IMR-90 (cell line): ENCODE data around the gene TSR3. TPM values are rescaled to one million over a fixed set of nuclear protein-coding genes. Genes with fewer than 3 reads are reported as not detected.

Source experiments
- ATAC-seq: fragments of 200-7000 bp; cut with Tn5 transposase; 2 replicates; pipeline ENCODE4 v1.9.1; 2020; ENCODE audit warnings: low read depth, mild to moderate bottlenecking, moderate library complexity
- BruUV-seq: library from RNA; stranded (reverse); fragments of 400-500 nt; replicated peaks from 2 replicates; lab custom pipeline; 2021; lab: Mats Ljungman, UMichigan
- CTCF ChIA-PET: fragments of 300-600 bp; formaldehyde crosslinking; extraction: SDS; loops from one replicate; lab custom pipeline; 2021; ENCODE audit warnings: antibody characterized with exemption; lab: Yijun Ruan, JAX
- POLR2A ChIA-PET: fragments of 300-600 bp; sonication (Branson Sonifier 250); formaldehyde crosslinking; loops from one replicate; lab custom pipeline; 2022; ENCODE audit warnings: antibody characterized with exemption; ENCODE audit not compliant: unreplicated experiment; lab: Charles Lee
- DNase-seq: peaks from one replicate; pipeline ENCODE4 v3.0.0; 2013
- H2AFZ ChIP-seq: replicated peaks from 2 replicates; pipeline ENCODE3; 2013; ENCODE audit warnings: low read length, mild to moderate bottlenecking; ENCODE audit not compliant: poor library complexity
- H2AK5ac ChIP-seq: 2 replicates; pipeline ENCODE4 v1.6.1; 2013; ENCODE audit warnings: low read depth, low read length, inconsistent platforms
- H2AK9ac ChIP-seq: replicated peaks from 2 replicates; pipeline ENCODE3; 2013; ENCODE audit warnings: mild to moderate bottlenecking, low read depth, low read length, moderate library complexity; ENCODE audit not compliant: poor library complexity
- H2BK120ac ChIP-seq: 2 replicates; pipeline ENCODE4 v1.6.1; 2013; ENCODE audit warnings: low read depth, low read length, inconsistent platforms
- H2BK15ac ChIP-seq: 3 replicates; pipeline ENCODE4 v1.6.1; 2013; ENCODE audit warnings: low read depth, low read length, inconsistent platforms
- H2BK20ac ChIP-seq: 2 replicates; pipeline ENCODE4 v1.6.1; 2013; ENCODE audit warnings: low read depth, mild to moderate bottlenecking, inconsistent platforms, low read length, moderate library complexity
- H2BK5ac ChIP-seq: 2 replicates; pipeline ENCODE4 v1.6.1; 2013; ENCODE audit warnings: mild to moderate bottlenecking, low read depth, low read length, inconsistent platforms; ENCODE audit not compliant: poor library complexity, severe bottlenecking
- H3K14ac ChIP-seq: replicated peaks from 2 replicates; pipeline ENCODE4 v1.6.1; 2013; ENCODE audit warnings: low read depth, low read length, inconsistent platforms
- H3K18ac ChIP-seq: 2 replicates; pipeline ENCODE4 v1.6.1; 2013; ENCODE audit warnings: low read depth, low read length, control low read depth
- H3K23ac ChIP-seq: 2 replicates; pipeline ENCODE4 v1.6.1; 2013; ENCODE audit warnings: low read depth, low read length, inconsistent platforms
- H3K27ac ChIP-seq: 2 replicates; pipeline ENCODE4 v1.5.1; 2013; ENCODE audit warnings: mild to moderate bottlenecking, control low read depth, low read length; ENCODE audit not compliant: insufficient read depth
- H3K27me3 ChIP-seq: 2 replicates; pipeline ENCODE4 v1.6.1; 2013; ENCODE audit warnings: low read length; ENCODE audit not compliant: control insufficient read depth, insufficient read depth
- H3K36me3 ChIP-seq: 2 replicates; pipeline ENCODE4 v1.6.1; 2013; ENCODE audit warnings: low read length, mixed read lengths; ENCODE audit not compliant: control insufficient read depth, insufficient read depth
- H3K4ac ChIP-seq: 2 replicates; pipeline ENCODE4 v1.6.1; 2013; ENCODE audit warnings: low read depth, low read length, inconsistent platforms
- H3K4me1 ChIP-seq: 2 replicates; pipeline ENCODE4 v1.6.1; 2013; ENCODE audit warnings: low read length, mixed read lengths; ENCODE audit not compliant: control insufficient read depth, insufficient read depth
- H3K4me2 ChIP-seq: 2 replicates; pipeline ENCODE4 v1.6.1; 2013; ENCODE audit warnings: low read depth, mild to moderate bottlenecking, control low read depth, low read length, moderate library complexity
- H3K4me3 ChIP-seq: 2 replicates; pipeline ENCODE4 v1.5.1; 2013; ENCODE audit warnings: low read depth, mild to moderate bottlenecking, control low read depth, low read length, moderate library complexity; ENCODE audit not compliant: insufficient read depth
- H3K56ac ChIP-seq: 2 replicates; pipeline ENCODE4 v1.6.1; 2013; ENCODE audit warnings: low read length, inconsistent platforms; ENCODE audit not compliant: insufficient read depth; ENCODE audit errors: extremely low read depth
- H3K79me1 ChIP-seq, 2 experiments: 2 replicates each; pipeline ENCODE4 v1.6.1; 2013; ENCODE audit warnings: low read length in 2 of 2, inconsistent platforms in 1 of 2, low read depth in 1 of 2
- H3K9ac ChIP-seq: 2 replicates; pipeline ENCODE4 v1.6.1; 2013; ENCODE audit warnings: low read depth, low read length, control low read depth
- H3K9me1 ChIP-seq: 2 replicates; pipeline ENCODE4 v1.6.1; 2013; ENCODE audit warnings: low read length, inconsistent platforms; ENCODE audit not compliant: insufficient read depth
- H3K9me3 ChIP-seq: 2 replicates; pipeline ENCODE4 v1.6.1; 2013; ENCODE audit warnings: low read length; ENCODE audit not compliant: control insufficient read depth, insufficient read depth
- H4K20me1 ChIP-seq: 2 replicates; pipeline ENCODE4 v1.6.1; 2013; ENCODE audit warnings: low read length, inconsistent platforms; ENCODE audit not compliant: insufficient read depth
- H4K5ac ChIP-seq: 2 replicates; pipeline ENCODE4 v1.6.1; 2013; ENCODE audit warnings: mild to moderate bottlenecking, low read depth, low read length, control low read depth
- H4K8ac ChIP-seq, 2 experiments: 2 replicates each; pipeline ENCODE4 v1.6.1; 2013; ENCODE audit warnings: low read depth in 2 of 2, low read length in 2 of 2, control low read depth in 1 of 2, inconsistent platforms in 1 of 2
- H4K91ac ChIP-seq: 2 replicates; pipeline ENCODE4 v1.6.1; 2013; ENCODE audit warnings: low read depth, low read length, inconsistent platforms; ENCODE audit not compliant: insufficient read depth
- BHLHE40 ChIP-seq: fragments of 150-350 bp; IDR thresholded peaks from 2 replicates; pipeline ENCODE4 v1.6.1; 2016; ENCODE audit warnings: mild to moderate bottlenecking, low read depth, low read length
- FOS ChIP-seq: fragments of 150-350 bp; IDR thresholded peaks from 2 replicates; pipeline ENCODE4 v1.6.1; 2016; ENCODE audit warnings: low read depth, low read length
- MAFK ChIP-seq: IDR thresholded peaks from 2 replicates; pipeline ENCODE4 v1.6.1; 2012; ENCODE audit warnings: low read depth, low read length, improper control_type of control experiment
- MAZ ChIP-seq: IDR thresholded peaks from 2 replicates; pipeline ENCODE4 v1.6.1; 2012; ENCODE audit warnings: low read depth, mild to moderate bottlenecking, low read length, improper control_type of control experiment, moderate library complexity, borderline replicate concordance
- MXI1 ChIP-seq: IDR thresholded peaks from 2 replicates; pipeline ENCODE4 v1.6.1; 2012; ENCODE audit warnings: low read depth, mild to moderate bottlenecking, low read length, moderate library complexity, borderline replicate concordance
- RCOR1 ChIP-seq: IDR thresholded peaks from 2 replicates; pipeline ENCODE4 v1.6.1; 2012; ENCODE audit warnings: mild to moderate bottlenecking, low read length, improper control_type of control experiment; ENCODE audit not compliant: insufficient replicate concordance
- RFX5 ChIP-seq: IDR thresholded peaks from 2 replicates; pipeline ENCODE4 v1.8.0; 2012; ENCODE audit warnings: low read depth, mild to moderate bottlenecking, low read length, moderate library complexity
- WGBS, 2 experiments: methylation state at CpG; one replicate each; pipeline versions ENCODE4 v1.1.5 to v1.1.7; 2013; ENCODE audit warnings: missing lambda C conversion rate in 2 of 2; ENCODE audit not compliant: insufficient read length in 1 of 2; ENCODE audit errors: extremely low coverage in 2 of 2; 5-methylcytosine and 5-hydroxymethylcytosine counted together
- dilution Hi-C: fragments of 300-500 bp; cut with HindIII; formaldehyde crosslinking; loops from one replicate; pipeline ENCODE4 v1.14.3; 2018; ENCODE audit warnings: low sequenced_read_pairs; ENCODE audit not compliant: unreplicated experiment
- in situ Hi-C: fragments of 300-500 bp; cut with MboI; formaldehyde crosslinking; loops from 3 replicates; pipeline ENCODE4 v1.14.3; 2019; ENCODE audit warnings: low sequenced_read_pairs, inconsistent platforms, mixed read lengths
- intact Hi-C: fragments of 100-400 bp; cut with micrococcal nuclease; formaldehyde crosslinking; loops from 2 replicates; pipeline ENCODE4 v1.10.0; 2022
- polyA plus RNA-seq, 3 experiments: library from polyadenylated mRNA; depleted of rRNA; stranded (reverse); fragments of >200 nt; gene quantifications; 2 replicates each; pipeline ENCODE4 v1.2.3, GENCODE V29; 2012; ENCODE audit warnings: low replicate concordance in 1 of 3
- total RNA-seq: library from RNA; depleted of rRNA; stranded (reverse); fragments of >200 nt; gene quantifications from 2 replicates; pipeline ENCODE4 v1.2.3, GENCODE V29; 2012
- TF ChIP-seq, protein P1 (sequence below): fragments of 150-350 bp; IDR thresholded peaks from 2 replicates; pipeline ENCODE4 v1.6.1; 2016; ENCODE audit warnings: low read depth, mild to moderate bottlenecking, low read length, moderate library complexity, borderline replicate concordance
- TF ChIP-seq, protein P2 (sequence below): fragments of 150-350 bp; IDR thresholded peaks from 2 replicates; pipeline ENCODE4 v1.6.1; 2017; ENCODE audit warnings: mild to moderate bottlenecking, antibody characterized with exemption, low read length, low read depth

The TSR3 gene
- total and polyA plus RNA-seq, 2 of the 4 experiments (the other 2 are of a cell fraction), result 38.0 to 52.9 TPM

DNA sequence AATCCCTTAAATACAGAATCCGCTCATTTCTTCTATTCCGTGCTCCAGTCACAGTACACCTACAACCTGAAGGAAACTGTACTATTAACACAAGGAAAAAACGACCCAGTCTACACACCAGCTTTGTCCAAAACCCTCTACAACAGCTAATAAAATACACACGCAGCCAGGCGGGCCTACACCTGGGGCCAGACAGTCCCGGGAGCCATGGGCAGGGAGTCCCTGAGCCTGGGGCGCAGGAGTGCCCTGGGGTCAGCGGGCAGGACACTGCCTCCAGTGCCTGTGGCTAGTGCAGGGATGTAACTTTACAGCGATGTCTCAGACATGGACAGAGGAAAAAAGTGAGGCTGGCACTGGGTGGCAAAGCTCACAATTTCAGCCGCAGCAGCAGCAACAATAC, 28.5 kb upstream of the TSR3 start:
- Histone ChIP-seq H2BK5ac (no peak overlapping the region), H2AK5ac (no peak overlapping the region; the same call in 1 of the 2 replicates), H3K23ac (no peak overlapping the region), H4K5ac (no peak overlapping the region), H3K9me3 (no peaks in the 10 kb centered on the region), H3K4me3 (no peak overlapping the region), H3K27me3 (no peaks in the 10 kb centered on the region), H3K18ac (no peak overlapping the region), H2BK15ac (no peak overlapping the region), H3K4ac (no peak overlapping the region), H3K27ac (no peak overlapping the region), H2BK20ac (no peak overlapping the region), H4K8ac (no peak overlapping the region), H3K4me2 (no peak overlapping the region), H2BK120ac (no peak overlapping the region), H3K56ac (no peak overlapping the region), H3K79me1 (peaks cover 9 to 30% of the 10 kb centered on the region in 2 experiments), H2AK9ac (peak overlapping the region; percentile 9), H2AFZ (no peak overlapping the region), H4K91ac (no peak overlapping the region), H3K14ac (no peak overlapping the region), H3K9ac (no peak overlapping the region), H3K4me1 (peaks cover 11% of the 10 kb centered on the region), H3K36me3 (peaks cover 25% of the 10 kb centered on the region), H3K9me1 (0 out of 2 replicates have a peak, but pooled peaks cover 6% of the 10 kb centered on the region), H4K20me1 (no peaks in the 10 kb centered on the region; the same call in 1 of the 2 replicates)
- CTCF ChIA-PET, result interaction anchor here (0.7 kb wide), 1 partner anchor 1183 kb away, joined by 4 read pairs; no protein-coding TSS in a partner anchor
- TF ChIP-seq MXI1 (no peak), RCOR1 (no peak), MAFK (no peak), RFX5 (no peak), BHLHE40 (no peak), MAZ (no peak), FOS (no peak)
- TF ChIP-seq, protein P1, sequence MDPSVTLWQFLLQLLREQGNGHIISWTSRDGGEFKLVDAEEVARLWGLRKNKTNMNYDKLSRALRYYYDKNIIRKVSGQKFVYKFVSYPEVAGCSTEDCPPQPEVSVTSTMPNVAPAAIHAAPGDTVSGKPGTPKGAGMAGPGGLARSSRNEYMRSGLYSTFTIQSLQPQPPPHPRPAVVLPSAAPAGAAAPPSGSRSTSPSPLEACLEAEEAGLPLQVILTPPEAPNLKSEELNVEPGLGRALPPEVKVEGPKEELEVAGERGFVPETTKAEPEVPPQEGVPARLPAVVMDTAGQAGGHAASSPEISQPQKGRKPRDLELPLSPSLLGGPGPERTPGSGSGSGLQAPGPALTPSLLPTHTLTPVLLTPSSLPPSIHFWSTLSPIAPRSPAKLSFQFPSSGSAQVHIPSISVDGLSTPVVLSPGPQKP, result no peak
- TF ChIP-seq, protein P2, sequence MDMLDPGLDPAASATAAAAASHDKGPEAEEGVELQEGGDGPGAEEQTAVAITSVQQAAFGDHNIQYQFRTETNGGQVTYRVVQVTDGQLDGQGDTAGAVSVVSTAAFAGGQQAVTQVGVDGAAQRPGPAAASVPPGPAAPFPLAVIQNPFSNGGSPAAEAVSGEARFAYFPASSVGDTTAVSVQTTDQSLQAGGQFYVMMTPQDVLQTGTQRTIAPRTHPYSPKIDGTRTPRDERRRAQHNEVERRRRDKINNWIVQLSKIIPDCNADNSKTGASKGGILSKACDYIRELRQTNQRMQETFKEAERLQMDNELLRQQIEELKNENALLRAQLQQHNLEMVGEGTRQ, result no peak
- ATAC-seq (no peak), DNase-seq (no peak)
- in situ Hi-C loops (no loop called here), dilution Hi-C loops (no loop called here), intact Hi-C loops (no loop called here)
- POLR2A ChIA-PET, result interaction anchor here (0.6 kb wide), 1 partner anchor 64 kb away, joined by 7 read pairs; no protein-coding TSS in a partner anchor
- WGBS, 2 experiments, result 100% methylated on average over 1 of the region's 10 CpGs; no CpG with 5 or more reads in 1 of the 2 experiments
- BruUV-seq, result no TSS peak
